OCI-LY1 (cell line): ENCODE results near the gene RBM20.

Experiments
- H2AFZ ChIP-seq: fragments of 200-600 bp; sonication (generic), shearing (Covaris generic); 2 replicates; pipeline ENCODE4 v1.6.0; 2014; ENCODE audit warnings: antibody characterized with exemption, mild to moderate bottlenecking, low read length
- H3F3A ChIP-seq: fragments of 200-600 bp; sonication (generic), shearing (Covaris generic); 2 replicates; pipeline ENCODE4 v1.6.0; 2014; ENCODE audit warnings: mild to moderate bottlenecking, antibody characterized with exemption, low read length, moderate library complexity; ENCODE audit not compliant: insufficient read depth
- H3K27ac ChIP-seq: fragments of 200-600 bp; sonication (generic); 2 replicates; pipeline ENCODE4 v1.5.1; 2014; ENCODE audit warnings: low read length, mixed run types, mild to moderate bottlenecking, low read depth; ENCODE audit not compliant: poor library complexity, severe bottlenecking
- H3K27me3 ChIP-seq: fragments of 200-600 bp; sonication (generic); 2 replicates; pipeline ENCODE4 v1.6.0; 2014; ENCODE audit warnings: antibody characterized with exemption, mild to moderate bottlenecking, low read length, moderate library complexity; ENCODE audit not compliant: insufficient read depth
- H3K36me3 ChIP-seq: fragments of 200-600 bp; sonication (generic); 2 replicates; pipeline ENCODE4 v1.6.1; 2014; ENCODE audit warnings: mild to moderate bottlenecking, antibody characterized with exemption, low read length, moderate library complexity, mixed read lengths; ENCODE audit not compliant: insufficient read depth
- H3K4me1 ChIP-seq: fragments of 200-600 bp; sonication (generic); 2 replicates; pipeline ENCODE4 v1.5.1; 2014; ENCODE audit warnings: mild to moderate bottlenecking, low read length, moderate library complexity; ENCODE audit not compliant: insufficient read depth, severe bottlenecking
- H3K4me2 ChIP-seq: fragments of 200-600 bp; sonication (generic), shearing (Covaris generic); 2 replicates; pipeline ENCODE4 v1.6.1; 2014; ENCODE audit warnings: low read length
- H3K4me3 ChIP-seq: fragments of 200-600 bp; sonication (generic); 2 replicates; pipeline ENCODE4 v1.5.1; 2014; ENCODE audit warnings: low read length, low read depth, mild to moderate bottlenecking, mixed read lengths; ENCODE audit not compliant: poor library complexity, severe bottlenecking
- H3K79me2 ChIP-seq: fragments of 200-600 bp; shearing (Covaris generic); 2 replicates; pipeline ENCODE4 v1.6.1; 2016; ENCODE audit warnings: mixed run types, low read length, mixed read lengths; ENCODE audit not compliant: insufficient read depth
- H3K9ac ChIP-seq: fragments of 200-600 bp; sonication (generic), shearing (Covaris generic); 2 replicates; pipeline ENCODE4 v1.6.1; 2014; ENCODE audit warnings: mild to moderate bottlenecking, low read length, mixed read lengths
- H3K9me2 ChIP-seq: fragments of 200-600 bp; sonication (generic), shearing (Covaris generic); 2 replicates; pipeline ENCODE4 v1.6.1; 2014; ENCODE audit warnings: low read depth, mild to moderate bottlenecking, low read length, mixed read lengths
- H3K9me3 ChIP-seq: fragments of 200-600 bp; shearing (Covaris generic); 2 replicates; pipeline ENCODE4 v1.6.1; 2014; ENCODE audit warnings: low read length, mixed read lengths
- H4K20me1 ChIP-seq: fragments of 200-600 bp; sonication (generic), shearing (Covaris generic); 2 replicates; pipeline ENCODE4 v1.6.0; 2016; ENCODE audit warnings: mild to moderate bottlenecking, low read length; ENCODE audit not compliant: insufficient read depth
- CTCF ChIP-seq: fragments of 200-600 bp; sonication (generic), shearing (Covaris generic); IDR thresholded peaks from 2 replicates; pipeline ENCODE4 v1.5.1; 2017; ENCODE audit warnings: mild to moderate bottlenecking, antibody characterized with exemption, low read length, moderate library complexity, mixed read lengths
- EZH2 ChIP-seq: fragments of 200-600 bp; sonication (generic), shearing (Covaris generic); IDR thresholded peaks from 2 replicates; pipeline ENCODE4 v1.8.0; 2017; ENCODE audit warnings: borderline replicate concordance, mixed run types, mild to moderate bottlenecking, antibody characterized with exemption, low read length, moderate library complexity, mixed read lengths

Gene RBM20

GRCh38 chr10:110863361-110863760 is 219.2 kb downstream of the RBM20 start:
- Histone ChIP-seq H3K4me3 (no peak overlapping the region), H3K79me2 (no peaks in the 10 kb centered on the region), H4K20me1 (no peaks in the 10 kb centered on the region), H3K4me2 (no peak overlapping the region), H3K9me3 (no peaks in the 10 kb centered on the region), H3K27ac (peak overlapping the region; percentile 98), H3K27me3 (no peaks in the 10 kb centered on the region), H3F3A (peaks cover 10% of the 10 kb centered on the region; the same call in 1 of the 2 replicates), H2AFZ (no peak overlapping the region), H3K36me3 (no peaks in the 10 kb centered on the region), H3K9me2 (no peaks in the 10 kb centered on the region), H3K9ac (no peak overlapping the region), H3K4me1 (peaks cover 95% of the 10 kb centered on the region)
- TF ChIP-seq EZH2 (no peak), CTCF (no peak)

- Histone ChIP-seq H3F3A (peaks cover 10% of the 10 kb centered on the region; the same call in 1 of the 2 replicates), H3K79me2 (no peaks in the 10 kb centered on the region), H3K27ac (peak overlapping the region; percentile 98), H4K20me1 (no peaks in the 10 kb centered on the region), H3K9me3 (no peaks in the 10 kb centered on the region), H3K36me3 (no peaks in the 10 kb centered on the region), H3K27me3 (no peaks in the 10 kb centered on the region), H3K4me2 (peak overlapping the region; percentile 66), H2AFZ (no peak overlapping the region), H3K4me3 (peak overlapping the region; percentile 35), H3K9ac (peak overlapping the region; percentile 62; the same call in 1 of the 2 replicates), H3K9me2 (no peaks in the 10 kb centered on the region), H3K4me1 (peaks cover 95% of the 10 kb centered on the region)
- no peak for TF ChIP-seq EZH2
- no peak for TF ChIP-seq CTCF
Measured at GRCh38 chr10:110863956-110864355, 219.8 kb downstream of the RBM20 start.

- peaks cover 10% of the 10 kb centered on the region; the same call in 1 of the 2 replicates for H3F3A ChIP-seq
- no peaks in the 10 kb centered on the region for H3K9me2 ChIP-seq
- H3K27me3 ChIP-seq, result no peaks in the 10 kb centered on the region
- peak overlapping the region; percentile 62 for H3K9ac ChIP-seq
- H3K9me3 ChIP-seq, result no peaks in the 10 kb centered on the region
- peak overlapping the region; percentile 98 for H3K27ac ChIP-seq
- peaks cover 95% of the 10 kb centered on the region for H3K4me1 ChIP-seq
- TF ChIP-seq EZH2, result no peak
- no peak for TF ChIP-seq CTCF
- H4K20me1 ChIP-seq, result no peaks in the 10 kb centered on the region
- peak overlapping the region; percentile 35 for H3K4me3 ChIP-seq
- no peaks in the 10 kb centered on the region for H3K79me2 ChIP-seq
- no peaks in the 10 kb centered on the region for H3K36me3 ChIP-seq
- H2AFZ ChIP-seq, result 0 out of 2 replicates have a peak overlapping the region, but pooled peaks have one; percentile 26
- peak overlapping the region; percentile 66 for H3K4me2 ChIP-seq
Measured at GRCh38 chr10:110864662-110865140, 220.6 kb downstream of the RBM20 start.
